ENCODE data around the gene GIMAP4.

DNA sequence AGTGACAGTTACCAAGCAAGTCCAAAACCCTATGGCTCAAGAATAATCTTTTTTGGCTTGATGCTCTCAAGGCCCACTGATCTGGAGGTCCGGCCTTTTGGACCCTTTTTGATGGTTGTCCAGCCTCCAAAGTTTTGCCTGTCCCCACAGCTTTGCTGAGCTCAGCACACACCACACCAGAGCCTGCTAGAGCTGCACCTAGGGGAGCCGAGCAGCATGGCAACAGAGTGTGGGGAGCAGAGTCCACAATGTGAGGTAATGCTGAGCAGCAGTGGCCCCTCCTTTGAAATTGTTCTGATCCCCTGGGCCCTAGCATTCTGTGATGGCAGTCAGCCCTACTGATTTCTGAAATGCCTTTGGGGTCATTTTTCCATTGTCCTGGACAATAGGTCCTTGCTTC lies 43.2 kb upstream of the GIMAP4 start:
- TF ChIP-seq, protein P1, sequence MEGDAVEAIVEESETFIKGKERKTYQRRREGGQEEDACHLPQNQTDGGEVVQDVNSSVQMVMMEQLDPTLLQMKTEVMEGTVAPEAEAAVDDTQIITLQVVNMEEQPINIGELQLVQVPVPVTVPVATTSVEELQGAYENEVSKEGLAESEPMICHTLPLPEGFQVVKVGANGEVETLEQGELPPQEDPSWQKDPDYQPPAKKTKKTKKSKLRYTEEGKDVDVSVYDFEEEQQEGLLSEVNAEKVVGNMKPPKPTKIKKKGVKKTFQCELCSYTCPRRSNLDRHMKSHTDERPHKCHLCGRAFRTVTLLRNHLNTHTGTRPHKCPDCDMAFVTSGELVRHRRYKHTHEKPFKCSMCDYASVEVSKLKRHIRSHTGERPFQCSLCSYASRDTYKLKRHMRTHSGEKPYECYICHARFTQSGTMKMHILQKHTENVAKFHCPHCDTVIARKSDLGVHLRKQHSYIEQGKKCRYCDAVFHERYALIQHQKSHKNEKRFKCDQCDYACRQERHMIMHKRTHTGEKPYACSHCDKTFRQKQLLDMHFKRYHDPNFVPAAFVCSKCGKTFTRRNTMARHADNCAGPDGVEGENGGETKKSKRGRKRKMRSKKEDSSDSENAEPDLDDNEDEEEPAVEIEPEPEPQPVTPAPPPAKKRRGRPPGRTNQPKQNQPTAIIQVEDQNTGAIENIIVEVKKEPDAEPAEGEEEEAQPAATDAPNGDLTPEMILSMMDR (conservative IDR thresholded peaks at IDR 0.05; ENCODE audit: low read length), result no peak
- TF ChIP-seq EZH2phosphoT487 (IDR thresholded peaks at IDR 0.05; ENCODE audit: borderline replicate concordance, low read depth, low read length), result no peak
